Keratinocyte (primary cell): ENCODE results near the gene CEP164. TPM values are rescaled to one million over a fixed set of nuclear protein-coding genes. Genes with fewer than 3 reads are reported as not detected.

Experiments used
- DNase-seq: peaks from one replicate; pipeline ENCODE4 v3.0.0-alpha.2; 2011; ENCODE audit warnings: low read depth, missing footprints, low spot score
- FAIRE-seq: peaks from 2 replicates; lab custom pipeline; 2011; peaks lifted over from hg19 to GRCh38; lab: Jason Lieb, UNC
- H2AFZ ChIP-seq: 2 replicates; pipeline ENCODE4 v1.6.0; 2012; ENCODE audit warnings: low read length, control low read depth, inconsistent platforms; ENCODE audit not compliant: control insufficient read depth
- H3K27ac ChIP-seq: 2 replicates; pipeline ENCODE4 v1.5.1; 2011; ENCODE audit warnings: low read length; ENCODE audit not compliant: control insufficient read depth, insufficient read depth
- H3K27me3 ChIP-seq: 3 replicates; pipeline ENCODE4 v1.6.0; 2011; ENCODE audit warnings: low read length; ENCODE audit not compliant: control insufficient read depth, insufficient read depth; ENCODE audit errors: extremely low read depth
- H3K36me3 ChIP-seq, 2 experiments: 2 replicates in 1 of 2; 3 replicates in 1 of 2; pipeline ENCODE4 v1.5.1; 2011; ENCODE audit warnings: low read length in 2 of 2, mild to moderate bottlenecking in 1 of 2; ENCODE audit not compliant: control insufficient read depth in 2 of 2, insufficient read depth in 2 of 2; ENCODE audit errors: extremely low read depth in 1 of 2
- H3K4me1 ChIP-seq: 3 replicates; pipeline ENCODE4 v1.5.1; 2011; ENCODE audit warnings: low read length; ENCODE audit not compliant: control insufficient read depth, insufficient read depth; ENCODE audit errors: extremely low read depth
- H3K4me2 ChIP-seq: 3 replicates; pipeline ENCODE4 v1.6.0; 2011; ENCODE audit warnings: low read depth, low read length; ENCODE audit not compliant: control insufficient read depth, insufficient read depth; ENCODE audit errors: extremely low read depth
- H3K4me3 ChIP-seq, 3 experiments: fragments of 200-600 bp in 1 of 3; sonication (generic) in 1 of 3; 2 replicates in 2 of 3; 3 replicates in 1 of 3; pipeline ENCODE4 v1.5.1; 2011 to 2016; ENCODE audit warnings: low read length in 3 of 3, mild to moderate bottlenecking in 3 of 3, control low read depth in 2 of 3, inconsistent platforms in 1 of 3, low read depth in 1 of 3, mixed read lengths in 1 of 3, mixed run types in 1 of 3, moderate library complexity in 1 of 3; ENCODE audit not compliant: control insufficient read depth in 2 of 3, insufficient read depth in 2 of 3; ENCODE audit errors: extremely low read depth in 1 of 3
- H3K79me2 ChIP-seq: 2 replicates; pipeline ENCODE4 v1.6.0; 2012; ENCODE audit warnings: low read length; ENCODE audit not compliant: control insufficient read depth, insufficient read depth
- H3K9ac ChIP-seq: 3 replicates; pipeline ENCODE4 v1.6.0; 2011; ENCODE audit warnings: low read length; ENCODE audit not compliant: control insufficient read depth, insufficient read depth; ENCODE audit errors: extremely low read depth
- H3K9me1 ChIP-seq: 3 replicates; pipeline ENCODE4 v1.6.0; 2011; ENCODE audit warnings: low read length; ENCODE audit not compliant: control insufficient read depth, insufficient read depth; ENCODE audit errors: extremely low read depth
- H3K9me3 ChIP-seq: 2 replicates; pipeline ENCODE4 v1.5.1; 2012; ENCODE audit warnings: low read depth, low read length; ENCODE audit not compliant: control insufficient read depth
- H4K20me1 ChIP-seq: 3 replicates; pipeline ENCODE4 v1.6.0; 2011; ENCODE audit warnings: low read length; ENCODE audit not compliant: control insufficient read depth, insufficient read depth; ENCODE audit errors: extremely low read depth
- EZH2 ChIP-seq: IDR thresholded peaks from one replicate; pipeline ENCODE4 v1.6.1; 2012; ENCODE audit warnings: inconsistent platforms, mild to moderate bottlenecking, low read length, moderate library complexity
- dilution Hi-C: fragments of 300-500 bp; cut with MboI; formaldehyde crosslinking; loops from one replicate; pipeline ENCODE4 v1.7.0; 2020; ENCODE audit warnings: low sequenced_read_pairs; ENCODE audit not compliant: extremely low pct_ligation_motif_present
- polyA plus RNA-seq, 5 experiments: library from polyadenylated mRNA; depleted of rRNA in 3 of 5; stranded (reverse) in 3 of 5; stranded (forward) in 1 of 5; unstranded in 1 of 5; fragments of >200 nt; gene quantifications; 1 replicate in 1 of 5; 2 replicates in 3 of 5; 3 replicates in 1 of 5; pipeline versions ENCODE4 v1.2.1 to v1.2.3, GENCODE V29; 2011 to 2012; ENCODE audit warnings: missing spikeins in 2 of 5, low read depth in 1 of 5, low replicate concordance in 1 of 5
- TF ChIP-seq, protein P1 (sequence below), 3 experiments: IDR thresholded peaks in 1 of 3; conservative IDR thresholded peaks in 1 of 3; optimal IDR thresholded peaks in 1 of 3; 2 replicates in 2 of 3; 3 replicates in 1 of 3; pipeline versions ENCODE3 to v1.5.1; 2011; ENCODE audit warnings: low read length in 3 of 3, mild to moderate bottlenecking in 3 of 3, moderate library complexity in 2 of 3, control low read depth in 1 of 3, inconsistent platforms in 1 of 3; ENCODE audit not compliant: insufficient read depth in 2 of 3; ENCODE audit errors: extremely low read depth in 1 of 3

The CEP164 gene
- polyA plus RNA-seq, 1 donor (not counting 4 experiments of a cell fraction or from before 2014, with no cell fraction given): 15.1 TPM

DNA sequence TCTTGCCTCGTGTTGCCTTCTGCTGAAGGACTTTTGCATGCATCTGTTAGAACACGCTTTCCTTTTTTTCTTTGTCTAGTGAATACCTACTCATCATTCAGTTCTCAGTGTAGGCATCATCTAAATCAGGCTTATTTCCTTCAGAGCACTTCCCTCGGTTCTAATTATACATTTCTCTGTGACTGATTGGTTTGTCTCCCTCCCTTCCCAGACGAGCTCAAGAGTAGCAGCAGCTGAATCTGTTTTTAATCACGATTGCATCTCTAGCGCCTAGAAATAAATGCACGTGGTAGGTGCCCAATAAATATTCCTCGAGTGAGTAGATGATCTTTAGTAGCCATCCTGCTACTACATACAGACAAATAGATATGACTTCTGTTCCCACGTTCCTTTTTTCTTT lies 6.3 kb downstream of the CEP164 start:
- dilution Hi-C loops: no loop called here
- no peak overlapping the region for H3K27ac ChIP-seq
- no peaks in the 10 kb centered on the region for H3K9me3 ChIP-seq
- H3K9ac ChIP-seq: no peak overlapping the region
- DNase-seq (no peak), FAIRE-seq (no peak)
- H3K27me3 ChIP-seq: no peaks in the 10 kb centered on the region
- no peaks in the 10 kb centered on the region for H4K20me1 ChIP-seq
- peaks cover 8% of the 10 kb centered on the region for H3K4me1 ChIP-seq
- no peak overlapping the region for H3K4me2 ChIP-seq
- peaks cover 3 to 15% of the 10 kb centered on the region in 2 experiments for H3K36me3 ChIP-seq
- no peaks in the 10 kb centered on the region for H3K9me1 ChIP-seq
- peaks cover 5% of the 10 kb centered on the region for H3K79me2 ChIP-seq
- no peak overlapping the region for H3K4me3 ChIP-seq
- H2AFZ ChIP-seq: no peak overlapping the region
- no peak for TF ChIP-seq EZH2
- TF ChIP-seq, protein P1, sequence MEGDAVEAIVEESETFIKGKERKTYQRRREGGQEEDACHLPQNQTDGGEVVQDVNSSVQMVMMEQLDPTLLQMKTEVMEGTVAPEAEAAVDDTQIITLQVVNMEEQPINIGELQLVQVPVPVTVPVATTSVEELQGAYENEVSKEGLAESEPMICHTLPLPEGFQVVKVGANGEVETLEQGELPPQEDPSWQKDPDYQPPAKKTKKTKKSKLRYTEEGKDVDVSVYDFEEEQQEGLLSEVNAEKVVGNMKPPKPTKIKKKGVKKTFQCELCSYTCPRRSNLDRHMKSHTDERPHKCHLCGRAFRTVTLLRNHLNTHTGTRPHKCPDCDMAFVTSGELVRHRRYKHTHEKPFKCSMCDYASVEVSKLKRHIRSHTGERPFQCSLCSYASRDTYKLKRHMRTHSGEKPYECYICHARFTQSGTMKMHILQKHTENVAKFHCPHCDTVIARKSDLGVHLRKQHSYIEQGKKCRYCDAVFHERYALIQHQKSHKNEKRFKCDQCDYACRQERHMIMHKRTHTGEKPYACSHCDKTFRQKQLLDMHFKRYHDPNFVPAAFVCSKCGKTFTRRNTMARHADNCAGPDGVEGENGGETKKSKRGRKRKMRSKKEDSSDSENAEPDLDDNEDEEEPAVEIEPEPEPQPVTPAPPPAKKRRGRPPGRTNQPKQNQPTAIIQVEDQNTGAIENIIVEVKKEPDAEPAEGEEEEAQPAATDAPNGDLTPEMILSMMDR (optimal IDR thresholded peaks at IDR 0.05 in 1 of 3, IDR thresholded peaks at IDR 0.05 in 1 of 3, conservative IDR thresholded peaks at IDR 0.05 in 1 of 3; ENCODE audit: extremely low read depth in 1 of 3, insufficient read depth in 2 of 3, low read length in 3 of 3): no peak

DNA sequence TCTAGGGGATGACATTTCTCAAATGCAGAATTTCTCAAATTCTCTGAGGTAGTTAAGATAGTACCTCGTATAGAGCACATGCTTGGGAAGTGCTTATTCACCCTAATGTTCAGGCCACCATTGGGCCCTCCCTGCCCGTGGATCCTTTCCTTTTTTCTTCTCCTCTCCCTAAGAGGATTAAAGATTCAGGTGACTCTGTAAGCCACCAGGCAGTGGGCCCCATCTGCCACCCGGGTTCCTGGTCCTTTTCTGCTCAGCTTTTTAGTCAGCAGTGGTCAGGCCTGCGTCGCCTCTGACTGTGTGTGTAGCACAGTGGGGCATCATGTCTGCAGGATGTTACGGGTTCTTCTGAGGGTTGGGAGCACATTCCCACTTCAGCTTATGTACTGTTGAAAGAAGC lies 7.2 kb downstream of the CEP164 start:
- H3K9me3 ChIP-seq: no peaks in the 10 kb centered on the region

More for the DNA sequence above, 7.2 kb downstream of the CEP164 start:
- TF ChIP-seq, protein P1 (optimal IDR thresholded peaks at IDR 0.05 in 1 of 3, IDR thresholded peaks at IDR 0.05 in 1 of 3, conservative IDR thresholded peaks at IDR 0.05 in 1 of 3; ENCODE audit: extremely low read depth in 1 of 3, insufficient read depth in 2 of 3, low read length in 3 of 3): no peak
- no peak for TF ChIP-seq EZH2
- FAIRE-seq: no peak
- no peaks in the 10 kb centered on the region for H3K79me2 ChIP-seq
- H3K27ac ChIP-seq: no peak overlapping the region
- H3K9ac ChIP-seq: no peak overlapping the region
- no peaks in the 10 kb centered on the region for H4K20me1 ChIP-seq
- DNase-seq: no peak
- no peak overlapping the region for H3K4me2 ChIP-seq
- H3K4me1 ChIP-seq: peaks cover 3% of the 10 kb centered on the region
- dilution Hi-C loops: no loop called here
- no peaks in the 10 kb centered on the region for H3K9me1 ChIP-seq
- H3K4me3 ChIP-seq: no peak overlapping the region
- H3K36me3 ChIP-seq: peaks cover 3 to 18% of the 10 kb centered on the region in 2 experiments
- no peak overlapping the region for H2AFZ ChIP-seq
- H3K27me3 ChIP-seq: no peaks in the 10 kb centered on the region
